SK-N-SH treated with all-trans-retinoic acid at 6 μM for 48 hours (cell line): Measurements from ENCODE around the gene LTBP3.

Experiments used
- ATAC-seq: fragments of 200-7000 bp; cut with Tn5 transposase; 3 replicates; pipeline ENCODE4 v1.9.1; 2020; ENCODE audit warnings: mild to moderate bottlenecking, moderate library complexity
- ARNTL ChIP-seq: fragments of 450-650 bp; formaldehyde crosslinking; IDR thresholded peaks from 2 replicates; pipeline ENCODE4 v1.5.0; 2020; ENCODE audit warnings: low read depth, mild to moderate bottlenecking, moderate library complexity, borderline replicate concordance
- BACH2 ChIP-seq: fragments of 250-450 bp; sonication (Bioruptor Pico); IDR thresholded peaks from 2 replicates; pipeline ENCODE4 v1.9.0; 2021; ENCODE audit warnings: mild to moderate bottlenecking, borderline replicate concordance
- CREB5 ChIP-seq: fragments of 250-450 bp; sonication (Bioruptor Pico); IDR thresholded peaks from 2 replicates; pipeline ENCODE4 v1.5.1; 2020; ENCODE audit warnings: low read depth, mild to moderate bottlenecking, moderate library complexity
- CSDC2 ChIP-seq: fragments of 250-450 bp; sonication (Bioruptor Pico); IDR thresholded peaks from 2 replicates; pipeline ENCODE4 v1.5.0; 2020; ENCODE audit warnings: mild to moderate bottlenecking, moderate library complexity
- CSRNP3 ChIP-seq: fragments of 250-450 bp; sonication (Bioruptor Pico); IDR thresholded peaks from 2 replicates; pipeline ENCODE4 v1.5.1; 2021; ENCODE audit warnings: mild to moderate bottlenecking, moderate library complexity
- ESRRG ChIP-seq: fragments of 250-450 bp; sonication (Bioruptor Pico); IDR thresholded peaks from 2 replicates; pipeline ENCODE4 v1.6.1; 2021; ENCODE audit warnings: mild to moderate bottlenecking
- GLIS3 ChIP-seq: fragments of 250-450 bp; sonication (Bioruptor Pico); IDR thresholded peaks from 2 replicates; pipeline ENCODE4 v1.5.0; 2020; ENCODE audit warnings: mild to moderate bottlenecking, moderate library complexity
- ISL1 ChIP-seq: fragments of 250-450 bp; sonication (Bioruptor Pico); IDR thresholded peaks from 2 replicates; pipeline ENCODE4 v2.1.2; 2022; ENCODE audit warnings: mild to moderate bottlenecking, moderate library complexity
- OSR1 ChIP-seq: fragments of 250-450 bp; sonication (Bioruptor Pico); IDR thresholded peaks from 2 replicates; pipeline ENCODE4 v1.8.0; 2022; ENCODE audit warnings: moderate library complexity, mild to moderate bottlenecking, inconsistent platforms
- PATZ1 ChIP-seq: fragments of 250-450 bp; sonication (Bioruptor Pico); IDR thresholded peaks from 2 replicates; pipeline ENCODE4 v1.8.0; 2020; ENCODE audit warnings: mild to moderate bottlenecking, moderate library complexity, borderline replicate concordance
- POU6F1 ChIP-seq: fragments of 250-450 bp; sonication (Bioruptor Pico); IDR thresholded peaks from 2 replicates; pipeline ENCODE4 v1.8.0; 2021; ENCODE audit warnings: low read depth, mild to moderate bottlenecking, moderate library complexity, borderline replicate concordance
- PPARA ChIP-seq: fragments of 250-450 bp; sonication (Bioruptor Pico); IDR thresholded peaks from 2 replicates; pipeline ENCODE4 v1.5.0; 2020; ENCODE audit warnings: mild to moderate bottlenecking, borderline replicate concordance
- RARB ChIP-seq: fragments of 250-450 bp; sonication (Bioruptor Pico); IDR thresholded peaks from 2 replicates; pipeline ENCODE4 v1.8.0; 2021; ENCODE audit warnings: mild to moderate bottlenecking, moderate library complexity
- SNAI2 ChIP-seq: fragments of 250-450 bp; sonication (Bioruptor Pico); IDR thresholded peaks from 2 replicates; pipeline ENCODE4 v1.5.0; 2020; ENCODE audit warnings: mild to moderate bottlenecking, moderate library complexity
- TCF4 ChIP-seq: fragments of 250-450 bp; sonication (Bioruptor Pico); IDR thresholded peaks from 2 replicates; pipeline ENCODE4 v1.8.0; 2021; ENCODE audit warnings: mild to moderate bottlenecking, moderate library complexity, borderline replicate concordance
- TOX ChIP-seq: fragments of 250-450 bp; sonication (Bioruptor Pico); IDR thresholded peaks from 2 replicates; pipeline ENCODE4 v1.8.0; 2021; ENCODE audit warnings: mild to moderate bottlenecking, moderate library complexity, borderline replicate concordance
- TSHZ2 ChIP-seq: fragments of 250-450 bp; sonication (Bioruptor Pico); IDR thresholded peaks from 2 replicates; pipeline ENCODE4 v1.5.0; 2020; ENCODE audit warnings: mild to moderate bottlenecking, moderate library complexity
- ZC3H10 ChIP-seq: fragments of 250-450 bp; sonication (Bioruptor Pico); IDR thresholded peaks from 2 replicates; pipeline ENCODE4 v1.5.1; 2021; ENCODE audit warnings: mild to moderate bottlenecking, moderate library complexity
- ZFP3 ChIP-seq: fragments of 250-450 bp; sonication (Bioruptor Pico); IDR thresholded peaks from 2 replicates; pipeline ENCODE4 v1.5.0; 2020; ENCODE audit warnings: mild to moderate bottlenecking, moderate library complexity
- ZFP30 ChIP-seq: fragments of 450-650 bp; formaldehyde crosslinking; IDR thresholded peaks from 2 replicates; pipeline ENCODE4 v1.5.0; 2022; ENCODE audit warnings: mild to moderate bottlenecking, moderate library complexity
- ZNF565 ChIP-seq: fragments of 450-650 bp; formaldehyde crosslinking; conservative IDR thresholded peaks from 2 replicates; pipeline ENCODE4 v1.5.0; 2020; ENCODE audit warnings: low read depth, mild to moderate bottlenecking, moderate library complexity
- ZNF70 ChIP-seq: fragments of 450-650 bp; formaldehyde crosslinking; IDR thresholded peaks from 2 replicates; pipeline ENCODE4 v1.5.0; 2020; ENCODE audit warnings: mild to moderate bottlenecking, moderate library complexity
- ZNF8 ChIP-seq: fragments of 450-650 bp; formaldehyde crosslinking; IDR thresholded peaks from 2 replicates; pipeline ENCODE4 v1.5.0; 2020; ENCODE audit warnings: mild to moderate bottlenecking, moderate library complexity

LTBP3 gene

GRCh38 chr11:65505466-65506289, 52.5 kb downstream of the LTBP3 start:
- TF ChIP-seq ZNF8 (no peak), ZFP30 (CRISPR knock-in tag) (no peak), GLIS3 (CRISPR knock-in tag) (peak; percentile 95), TCF4 (CRISPR knock-in tag) (0 out of 2 replicates have a peak, but pooled peaks have one; percentile 10), BACH2 (CRISPR knock-in tag) (no peak), CSDC2 (CRISPR knock-in tag) (no peak), TSHZ2 (no peak), ESRRG (peak; percentile 86; the same call in 1 of the 2 replicates), TOX (CRISPR knock-in tag) (peak; percentile 80), SNAI2 (CRISPR knock-in tag) (peak; percentile 61), OSR1 (no peak), ZFP3 (CRISPR knock-in tag) (no peak), ZC3H10 (CRISPR knock-in tag) (peak; percentile 88), PATZ1 (peak; percentile 77), ZNF565 (CRISPR knock-in tag) (peak; percentile 10; the same call in 1 of the 2 replicates), CSRNP3 (CRISPR knock-in tag) (peak; percentile 39; the same call in 1 of the 2 replicates), CREB5 (peak; percentile 74), ARNTL (CRISPR knock-in tag) (peak; percentile 51; the same call in 1 of the 2 replicates), RARB (peak; percentile 92)
- ATAC-seq: no peak

GRCh38 chr11:65504674-65505465, 53.3 kb downstream of the LTBP3 start:
- ATAC-seq: no peak
- TF ChIP-seq ZNF565 (CRISPR knock-in tag) (no peak), ZFP30 (CRISPR knock-in tag) (no peak), CREB5 (peak; percentile 80), POU6F1 (CRISPR knock-in tag) (no peak), PATZ1 (peak; percentile 90), OSR1 (no peak), ZNF70 (CRISPR knock-in tag) (no peak; the same call in 1 of the 2 replicates), PPARA (no peak), TCF4 (CRISPR knock-in tag) (no peak; the same call in none of the 2 replicates), ESRRG (peak; percentile 62; the same call in 1 of the 2 replicates), ZFP3 (CRISPR knock-in tag) (no peak), RARB (peak; percentile 68; the same call in 1 of the 2 replicates), ARNTL (CRISPR knock-in tag) (no peak), ISL1 (CRISPR knock-in tag) (no peak), ZNF8 (peak; percentile 47), TOX (CRISPR knock-in tag) (peak; percentile 90; the same call in 1 of the 2 replicates), BACH2 (CRISPR knock-in tag) (no peak)
